HG02571 (cell line): Measurements from ENCODE around the gene AMPD1.

Experiments
- ATAC-seq: cut with Tn5 transposase; IDR thresholded peaks from one replicate; pipeline ENCODE4 v1.9.1; 2021; ENCODE audit warnings: mild to moderate bottlenecking, moderate library complexity; ENCODE audit not compliant: unreplicated experiment

AMPD1 gene

GRCh38 chr1:114641377-114641776 lies 54.0 kb downstream of the AMPD1 start:
- ATAC-seq: no peak

DNA sequence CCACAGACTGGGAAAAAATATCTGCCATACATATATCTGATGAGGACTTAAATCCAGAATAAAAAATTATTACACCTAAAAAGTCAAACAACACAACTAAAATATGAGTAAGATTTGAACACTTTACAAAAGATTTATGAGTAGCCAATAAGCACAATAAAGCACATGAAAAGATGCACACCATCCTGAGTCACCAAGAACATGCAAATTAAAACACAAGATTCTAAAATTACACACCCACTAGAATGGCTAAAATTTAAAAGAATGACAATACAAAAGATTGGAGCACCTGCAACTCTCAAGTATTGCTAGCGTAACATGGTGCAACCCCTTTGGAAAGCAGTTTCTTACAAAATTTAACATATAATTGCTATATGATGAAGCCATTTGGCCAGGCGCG lies 56.4 kb downstream of the AMPD1 start:
- ATAC-seq: no peak

DNA sequence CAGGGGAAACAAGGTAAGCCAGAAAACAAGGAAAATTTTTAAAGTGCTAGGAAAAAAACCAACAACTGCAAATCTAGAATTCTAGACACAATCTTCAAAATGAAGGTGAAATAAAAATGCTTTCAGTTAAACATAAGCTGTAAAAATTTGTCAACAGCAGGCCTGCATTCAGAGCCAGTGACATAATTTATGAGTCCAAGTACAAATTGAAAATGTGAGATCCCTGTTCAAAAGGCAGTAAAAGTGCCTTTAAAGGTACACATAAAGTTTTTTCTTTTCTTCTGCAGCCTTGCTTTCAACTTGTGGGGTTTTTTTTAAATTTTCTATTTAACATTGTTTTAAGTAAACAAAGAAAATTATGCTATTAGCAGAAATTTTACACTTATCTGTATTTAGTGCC lies 62.9 kb downstream of the AMPD1 start:
- ATAC-seq: no peak

- ATAC-seq: no peak
These were observed 68.2 kb downstream of the AMPD1 start for GRCh38 chr1:114627107-114627506.

- ATAC-seq: no peak
These were observed 72.0 kb downstream of the AMPD1 start for GRCh38 chr1:114623364-114623763.
